Mononuclear cell (primary cell): ENCODE results near the gene LMAN2L. TPM values are rescaled to one million over a fixed set of nuclear protein-coding genes. Genes with fewer than 3 reads are reported as not detected.

Experiments used
- H3K27me3 ChIP-seq: 2 replicates; pipeline ENCODE4 v1.6.0; 2011; ENCODE audit warnings: low read length, control low read depth; ENCODE audit not compliant: insufficient read depth
- H3K4me1 ChIP-seq: 2 replicates; pipeline ENCODE4 v1.5.1; 2011; ENCODE audit warnings: mild to moderate bottlenecking, low read length, control low read depth; ENCODE audit not compliant: insufficient read depth
- H3K4me3 ChIP-seq: 2 replicates; pipeline ENCODE4 v1.5.1; 2011; ENCODE audit warnings: mild to moderate bottlenecking, low read length, moderate library complexity
- H3K9me3 ChIP-seq: 2 replicates; pipeline ENCODE4 v1.5.1; 2011; ENCODE audit warnings: low read depth, mild to moderate bottlenecking, control low read depth, low read length
- total RNA-seq: library from RNA; depleted of rRNA; stranded (reverse); fragments of >200 nt; gene quantifications from one replicate; pipeline ENCODE4 v1.2.3, GENCODE V29; 2012

The LMAN2L gene
- total RNA-seq, 1 donor: 1.3 TPM

- H3K4me1 ChIP-seq: peaks cover 20% of the 10 kb centered on the region
- H3K9me3 ChIP-seq: no peaks in the 10 kb centered on the region
- no peak overlapping the region for H3K4me3 ChIP-seq
- H3K27me3 ChIP-seq: no peaks in the 10 kb centered on the region
These were observed 74.7 kb downstream of the LMAN2L start for GRCh38 chr2:96665083-96665569.

- H3K4me1 ChIP-seq: peaks cover 20% of the 10 kb centered on the region
- H3K27me3 ChIP-seq: no peaks in the 10 kb centered on the region
- H3K4me3 ChIP-seq: no peak overlapping the region
- no peaks in the 10 kb centered on the region for H3K9me3 ChIP-seq
These were observed 75.4 kb downstream of the LMAN2L start for GRCh38 chr2:96664366-96664925.

GRCh38 chr2:96663829-96664228, 76.0 kb downstream of the LMAN2L start:
- Histone ChIP-seq H3K4me3 (no peak overlapping the region), H3K4me1 (peaks cover 20% of the 10 kb centered on the region), H3K27me3 (no peaks in the 10 kb centered on the region), H3K9me3 (no peaks in the 10 kb centered on the region)

- Histone ChIP-seq H3K27me3 (no peaks in the 10 kb centered on the region), H3K9me3 (no peaks in the 10 kb centered on the region), H3K4me3 (no peak overlapping the region), H3K4me1 (peaks cover 20% of the 10 kb centered on the region)
These were observed 76.7 kb downstream of the LMAN2L start for GRCh38 chr2:96663177-96663576.

- Histone ChIP-seq H3K27me3 (no peaks in the 10 kb centered on the region), H3K4me1 (peaks cover 20% of the 10 kb centered on the region), H3K9me3 (no peaks in the 10 kb centered on the region), H3K4me3 (no peak overlapping the region)
These were observed 77.5 kb downstream of the LMAN2L start for GRCh38 chr2:96662360-96662759.

GRCh38 chr2:96661324-96661723, 78.5 kb downstream of the LMAN2L start:
- H3K4me3 ChIP-seq: no peak overlapping the region
- no peaks in the 10 kb centered on the region for H3K9me3 ChIP-seq
- H3K27me3 ChIP-seq: no peaks in the 10 kb centered on the region
- H3K4me1 ChIP-seq: peaks cover 24% of the 10 kb centered on the region

- no peak overlapping the region for H3K4me3 ChIP-seq
- peaks cover 24% of the 10 kb centered on the region for H3K4me1 ChIP-seq
- H3K27me3 ChIP-seq: no peaks in the 10 kb centered on the region
- no peaks in the 10 kb centered on the region for H3K9me3 ChIP-seq
These were observed 83.3 kb downstream of the LMAN2L start for GRCh38 chr2:96656540-96656939.

Other genes starting within 250 kb of the LMAN2L start
- 0.52 TPM for gene NEURL3, start 234.7 kb downstream of the LMAN2L start, total RNA-seq
- gene ARID5A, start 203.3 kb downstream of the LMAN2L start, total RNA-seq: 191 TPM
- gene KANSL3, start 101.8 kb downstream of the LMAN2L start, total RNA-seq: 50.2 TPM
- gene FER1L5, start 97.3 kb downstream of the LMAN2L start, total RNA-seq: not detected
- gene CNNM4, start 20.8 kb upstream of the LMAN2L start, total RNA-seq: 5.5 TPM
- 15.6 TPM for gene CNNM3, start 76.2 kb upstream of the LMAN2L start, total RNA-seq
- 2.2 TPM for gene ANKRD23, start 104.0 kb upstream of the LMAN2L start, total RNA-seq
- gene ANKRD39, start 118.0 kb upstream of the LMAN2L start, total RNA-seq: 4.3 TPM
- 7.5 TPM for gene SEMA4C, start 130.0 kb upstream of the LMAN2L start, total RNA-seq
- not detected for gene FAM178B, start 246.5 kb upstream of the LMAN2L start, total RNA-seq